K562 (cell line): ENCODE results near the gene TM7SF2. TPM values are rescaled to one million over a fixed set of nuclear protein-coding genes. Genes with fewer than 3 reads are reported as not detected.

Experiments
- BCOR ChIP-seq: fragments of 450-650 bp; IDR thresholded peaks from 2 replicates; pipeline ENCODE4 v1.6.1; 2016
- HMG20B ChIP-seq: fragments of 250-450 bp; sonication (Bioruptor Pico); IDR thresholded peaks from 2 replicates; pipeline ENCODE4 v1.5.0; 2021; ENCODE audit warnings: mild to moderate bottlenecking
- TSC22D4 ChIP-seq: fragments of 450-650 bp; IDR thresholded peaks from 2 replicates; pipeline ENCODE4 v1.6.1; 2016; ENCODE audit warnings: missing genetic modification characterization, missing biosample characterization, control low read depth
- ZNF584 ChIP-seq: fragments of 200-800 bp; sonication (Bioruptor generic); IDR thresholded peaks from 2 replicates; pipeline ENCODE4 v1.6.1; 2016; ENCODE audit warnings: low read depth, mild to moderate bottlenecking, missing genetic modification characterization, missing compliant biosample characterization
- ZNF778 ChIP-seq: fragments of 450-650 bp; formaldehyde crosslinking; IDR thresholded peaks from 2 replicates; pipeline ENCODE4 v1.4.0; 2020; ENCODE audit warnings: mild to moderate bottlenecking, moderate library complexity
- polyA plus RNA-seq, 8 experiments: library from polyadenylated mRNA; depleted of rRNA in 4 of 8; stranded (reverse) in 5 of 8; unstranded in 3 of 8; fragments of >200 nt; fragmentation: Nextera tagmentation in 2 of 8; fragmentation: Illumina TruSeq in 1 of 8; extraction: Ambion mirVana in 2 of 8; extraction: Trizol in 1 of 8; gene quantifications; 2 replicates each; pipeline versions ENCODE4 v1.2.1 to v1.2.3, GENCODE V29; 2011 to 2014; ENCODE audit warnings: inconsistent platforms in 1 of 8, missing spikeins in 1 of 8
- total RNA-seq, 7 experiments: library from RNA; depleted of rRNA in 6 of 7; stranded (reverse); fragments of >200 nt in 6 of 7; fragmentation: Illumina TruSeq in 2 of 7; extraction: Trizol in 2 of 7; gene quantifications; 2 replicates each; pipeline versions ENCODE4 v1.2.1 to v1.2.3, GENCODE V29; 2011 to 2021; ENCODE audit warnings: low replicate concordance in 1 of 7
- TF ChIP-seq, protein P1 (sequence below): sonication (generic); formaldehyde crosslinking; IDR thresholded peaks from 2 replicates; pipeline ENCODE4 v1.4.0; 2020; ENCODE audit warnings: mild to moderate bottlenecking, missing genetic modification reagents
- TF ChIP-seq, protein P2 (sequence below): fragments of 250-450 bp; sonication (Bioruptor Pico); IDR thresholded peaks from 2 replicates; pipeline ENCODE4 v1.4.0; 2020; ENCODE audit warnings: mild to moderate bottlenecking
- TF ChIP-seq, protein P3 (sequence below): fragments of 450-650 bp; formaldehyde crosslinking; IDR thresholded peaks from 2 replicates; pipeline ENCODE4 v1.4.0; 2020; ENCODE audit warnings: mild to moderate bottlenecking, moderate library complexity
- TF ChIP-seq, protein P4 (sequence below): fragments of 450-650 bp; formaldehyde crosslinking; IDR thresholded peaks from 2 replicates; pipeline ENCODE4 v1.4.0; 2020; ENCODE audit warnings: mild to moderate bottlenecking, moderate library complexity
- TF ChIP-seq, protein P5 (sequence below): fragments of 250-450 bp; sonication (Bioruptor Pico); IDR thresholded peaks from 2 replicates; pipeline ENCODE4 v1.5.0; 2021

TM7SF2 gene
- total and polyA plus RNA-seq, 9 of the 15 experiments (the other 6 are each of a cell fraction or from before 2014, with no cell fraction given), result 1.2 to 22.0 (median 14.3) TPM

DNA sequence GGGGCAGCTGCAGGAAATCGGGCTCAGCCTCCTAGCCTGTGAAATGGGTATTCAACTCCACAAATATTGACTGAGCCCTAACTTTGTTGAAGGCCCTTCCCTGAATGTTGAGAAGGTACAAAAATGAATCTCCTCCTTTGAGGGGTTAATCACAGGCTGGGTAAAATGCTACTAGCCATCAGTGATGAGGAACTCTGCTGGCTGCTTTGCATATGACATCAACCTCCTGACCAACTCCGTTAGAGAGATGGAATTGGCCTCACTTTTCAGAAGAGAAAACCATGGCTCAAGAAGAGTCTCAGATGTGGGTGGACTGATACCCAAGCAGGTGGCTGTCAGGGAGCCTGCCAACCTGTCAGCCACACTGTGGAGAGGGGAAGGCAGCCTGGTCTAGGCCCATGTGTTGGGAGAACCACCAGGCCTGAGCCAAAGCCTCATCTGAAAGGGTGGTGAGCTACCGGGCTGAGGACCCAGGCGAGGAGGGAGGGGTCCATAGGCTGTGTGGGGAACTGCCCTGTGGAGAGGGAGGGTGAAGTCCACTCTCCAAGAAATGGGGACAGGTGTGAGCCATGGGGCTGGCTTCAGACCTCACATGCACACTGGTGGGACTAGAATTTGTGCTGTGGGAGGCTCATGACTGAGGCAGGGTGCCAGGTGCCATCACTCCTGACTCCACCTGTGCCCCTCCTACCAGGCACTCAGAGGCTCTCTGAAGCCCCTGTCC lies 39.6 kb upstream of the TM7SF2 start (continued):
- TF ChIP-seq HMG20B (CRISPR knock-in tag), result no peak
- no peak for TF ChIP-seq BCOR
- TF ChIP-seq, protein P1, sequence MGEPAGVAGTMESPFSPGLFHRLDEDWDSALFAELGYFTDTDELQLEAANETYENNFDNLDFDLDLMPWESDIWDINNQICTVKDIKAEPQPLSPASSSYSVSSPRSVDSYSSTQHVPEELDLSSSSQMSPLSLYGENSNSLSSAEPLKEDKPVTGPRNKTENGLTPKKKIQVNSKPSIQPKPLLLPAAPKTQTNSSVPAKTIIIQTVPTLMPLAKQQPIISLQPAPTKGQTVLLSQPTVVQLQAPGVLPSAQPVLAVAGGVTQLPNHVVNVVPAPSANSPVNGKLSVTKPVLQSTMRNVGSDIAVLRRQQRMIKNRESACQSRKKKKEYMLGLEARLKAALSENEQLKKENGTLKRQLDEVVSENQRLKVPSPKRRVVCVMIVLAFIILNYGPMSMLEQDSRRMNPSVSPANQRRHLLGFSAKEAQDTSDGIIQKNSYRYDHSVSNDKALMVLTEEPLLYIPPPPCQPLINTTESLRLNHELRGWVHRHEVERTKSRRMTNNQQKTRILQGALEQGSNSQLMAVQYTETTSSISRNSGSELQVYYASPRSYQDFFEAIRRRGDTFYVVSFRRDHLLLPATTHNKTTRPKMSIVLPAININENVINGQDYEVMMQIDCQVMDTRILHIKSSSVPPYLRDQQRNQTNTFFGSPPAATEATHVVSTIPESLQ, result no peak
- TF ChIP-seq, protein P2, sequence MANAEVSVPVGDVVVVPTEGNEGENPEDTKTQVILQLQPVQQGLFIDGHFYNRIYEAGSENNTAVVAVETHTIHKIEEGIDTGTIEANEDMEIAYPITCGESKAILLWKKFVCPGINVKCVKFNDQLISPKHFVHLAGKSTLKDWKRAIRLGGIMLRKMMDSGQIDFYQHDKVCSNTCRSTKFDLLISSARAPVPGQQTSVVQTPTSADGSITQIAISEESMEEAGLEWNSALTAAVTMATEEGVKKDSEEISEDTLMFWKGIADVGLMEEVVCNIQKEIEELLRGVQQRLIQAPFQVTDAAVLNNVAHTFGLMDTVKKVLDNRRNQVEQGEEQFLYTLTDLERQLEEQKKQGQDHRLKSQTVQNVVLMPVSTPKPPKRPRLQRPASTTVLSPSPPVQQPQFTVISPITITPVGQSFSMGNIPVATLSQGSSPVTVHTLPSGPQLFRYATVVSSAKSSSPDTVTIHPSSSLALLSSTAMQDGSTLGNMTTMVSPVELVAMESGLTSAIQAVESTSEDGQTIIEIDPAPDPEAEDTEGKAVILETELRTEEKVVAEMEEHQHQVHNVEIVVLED (CRISPR knock-in tag), result no peak
- TF ChIP-seq ZNF584 (CRISPR knock-in tag), result no peak
- TF ChIP-seq, protein P3, sequence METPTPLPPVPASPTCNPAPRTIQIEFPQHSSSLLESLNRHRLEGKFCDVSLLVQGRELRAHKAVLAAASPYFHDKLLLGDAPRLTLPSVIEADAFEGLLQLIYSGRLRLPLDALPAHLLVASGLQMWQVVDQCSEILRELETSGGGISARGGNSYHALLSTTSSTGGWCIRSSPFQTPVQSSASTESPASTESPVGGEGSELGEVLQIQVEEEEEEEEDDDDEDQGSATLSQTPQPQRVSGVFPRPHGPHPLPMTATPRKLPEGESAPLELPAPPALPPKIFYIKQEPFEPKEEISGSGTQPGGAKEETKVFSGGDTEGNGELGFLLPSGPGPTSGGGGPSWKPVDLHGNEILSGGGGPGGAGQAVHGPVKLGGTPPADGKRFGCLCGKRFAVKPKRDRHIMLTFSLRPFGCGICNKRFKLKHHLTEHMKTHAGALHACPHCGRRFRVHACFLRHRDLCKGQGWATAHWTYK, result no peak
- TF ChIP-seq, protein P4, sequence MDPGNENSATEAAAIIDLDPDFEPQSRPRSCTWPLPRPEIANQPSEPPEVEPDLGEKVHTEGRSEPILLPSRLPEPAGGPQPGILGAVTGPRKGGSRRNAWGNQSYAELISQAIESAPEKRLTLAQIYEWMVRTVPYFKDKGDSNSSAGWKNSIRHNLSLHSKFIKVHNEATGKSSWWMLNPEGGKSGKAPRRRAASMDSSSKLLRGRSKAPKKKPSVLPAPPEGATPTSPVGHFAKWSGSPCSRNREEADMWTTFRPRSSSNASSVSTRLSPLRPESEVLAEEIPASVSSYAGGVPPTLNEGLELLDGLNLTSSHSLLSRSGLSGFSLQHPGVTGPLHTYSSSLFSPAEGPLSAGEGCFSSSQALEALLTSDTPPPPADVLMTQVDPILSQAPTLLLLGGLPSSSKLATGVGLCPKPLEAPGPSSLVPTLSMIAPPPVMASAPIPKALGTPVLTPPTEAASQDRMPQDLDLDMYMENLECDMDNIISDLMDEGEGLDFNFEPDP (CRISPR knock-in tag), result no peak
- TF ChIP-seq, protein P5, sequence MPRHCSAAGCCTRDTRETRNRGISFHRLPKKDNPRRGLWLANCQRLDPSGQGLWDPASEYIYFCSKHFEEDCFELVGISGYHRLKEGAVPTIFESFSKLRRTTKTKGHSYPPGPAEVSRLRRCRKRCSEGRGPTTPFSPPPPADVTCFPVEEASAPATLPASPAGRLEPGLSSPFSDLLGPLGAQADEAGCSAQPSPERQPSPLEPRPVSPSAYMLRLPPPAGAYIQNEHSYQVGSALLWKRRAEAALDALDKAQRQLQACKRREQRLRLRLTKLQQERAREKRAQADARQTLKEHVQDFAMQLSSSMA (CRISPR knock-in tag), result no peak
- no peak for TF ChIP-seq TSC22D4 (tag)
- TF ChIP-seq ZNF778 (CRISPR knock-in tag), result no peak
- TF ChIP-seq, all 486 proteins: peak for 0
